ENCODE data around the gene FALEC.

DNA sequence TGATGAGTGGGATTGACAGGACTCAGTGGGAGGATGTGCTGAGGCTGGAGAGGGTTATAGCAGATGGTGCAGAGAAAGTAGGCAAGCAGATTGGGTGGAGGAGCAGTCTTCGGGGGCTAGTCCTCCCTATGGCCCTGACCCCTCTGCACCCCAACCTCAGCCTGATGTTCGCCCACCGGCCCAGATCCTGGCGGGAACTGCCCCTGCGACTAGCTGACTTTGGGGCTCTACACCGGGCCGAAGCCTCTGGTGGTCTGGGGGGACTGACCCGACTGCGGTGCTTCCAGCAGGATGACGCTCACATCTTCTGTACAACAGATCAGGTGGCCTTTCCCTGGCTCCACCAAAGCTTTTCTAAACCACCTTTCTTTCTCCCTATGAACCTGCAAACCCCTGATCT, 17.2 kb upstream of the FALEC start:
- TF ChIP-seq, protein P1, sequence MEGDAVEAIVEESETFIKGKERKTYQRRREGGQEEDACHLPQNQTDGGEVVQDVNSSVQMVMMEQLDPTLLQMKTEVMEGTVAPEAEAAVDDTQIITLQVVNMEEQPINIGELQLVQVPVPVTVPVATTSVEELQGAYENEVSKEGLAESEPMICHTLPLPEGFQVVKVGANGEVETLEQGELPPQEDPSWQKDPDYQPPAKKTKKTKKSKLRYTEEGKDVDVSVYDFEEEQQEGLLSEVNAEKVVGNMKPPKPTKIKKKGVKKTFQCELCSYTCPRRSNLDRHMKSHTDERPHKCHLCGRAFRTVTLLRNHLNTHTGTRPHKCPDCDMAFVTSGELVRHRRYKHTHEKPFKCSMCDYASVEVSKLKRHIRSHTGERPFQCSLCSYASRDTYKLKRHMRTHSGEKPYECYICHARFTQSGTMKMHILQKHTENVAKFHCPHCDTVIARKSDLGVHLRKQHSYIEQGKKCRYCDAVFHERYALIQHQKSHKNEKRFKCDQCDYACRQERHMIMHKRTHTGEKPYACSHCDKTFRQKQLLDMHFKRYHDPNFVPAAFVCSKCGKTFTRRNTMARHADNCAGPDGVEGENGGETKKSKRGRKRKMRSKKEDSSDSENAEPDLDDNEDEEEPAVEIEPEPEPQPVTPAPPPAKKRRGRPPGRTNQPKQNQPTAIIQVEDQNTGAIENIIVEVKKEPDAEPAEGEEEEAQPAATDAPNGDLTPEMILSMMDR (conservative IDR thresholded peaks at IDR 0.05; ENCODE audit: low read depth, low read length): no peak
- TF ChIP-seq EZH2 (IDR thresholded peaks at IDR 0.05; ENCODE audit: borderline replicate concordance, low read depth, low read length, poor library complexity, severe bottlenecking): no peak
